Umbilical cord (tissue), 2 donors: ENCODE measurements around the gene MPDU1. TPM values are rescaled to one million over a fixed set of nuclear protein-coding genes. Genes with fewer than 3 reads are reported as not detected.
A peak's percentile ranks its signal among the peaks of the same experiment; 100 is the strongest.

Experiments used
- DNase-seq: peaks from one replicate; pipeline ENCODE4 v3.0.0-alpha.2; 2015; ENCODE audit warnings: low spot score
- total RNA-seq: library from RNA; depleted of rRNA; stranded (reverse); fragments of >200 nt; gene quantifications from one replicate; pipeline ENCODE4 v1.2.3, GENCODE V29; 2014; ENCODE audit warnings: low replicate concordance; ENCODE audit not compliant: insufficient read depth

The MPDU1 gene
- total RNA-seq, 1 donor from 2014 or later: 38.0 TPM

- DNase-seq: peak; percentile 60
Observed at GRCh38 chr17:7560172-7561027, 23.3 kb upstream of the MPDU1 start.

- peak; percentile 88 for DNase-seq
Observed at GRCh38 chr17:7561028-7561575, 22.6 kb upstream of the MPDU1 start.

GRCh38 chr17:7561589-7562207 is 22.0 kb upstream of the MPDU1 start, which contains the start of gene SENP3:
Gene SENP3 (plus strand): TSS chr17:7561919. CDS start chr17:7563077, 1,158 bp downstream.
- DNase-seq: peak; percentile 93

GRCh38 chr17:7562208-7562605 is 21.4 kb upstream of the MPDU1 start:
- DNase-seq: no peak

GRCh38 chr17:7563115-7563869 is 20.4 kb upstream of the MPDU1 start:
- no peak for DNase-seq

GRCh38 chr17:7569571-7569970 is 14.1 kb upstream of the MPDU1 start:
- DNase-seq: no peak

GRCh38 chr17:7570351-7570750 is 13.3 kb upstream of the MPDU1 start:
- no peak for DNase-seq

GRCh38 chr17:7572338-7572587 is 11.4 kb upstream of the MPDU1 start:
- DNase-seq: no peak

- DNase-seq: peak; percentile 100
Observed at GRCh38 chr17:7572588-7573323, 10.9 kb upstream of the MPDU1 start.

- DNase-seq: peak; percentile 95
Observed at GRCh38 chr17:7573324-7574080, 10.2 kb upstream of the MPDU1 start.

- DNase-seq: no peak
Observed at GRCh38 chr17:7574176-7574953, 9.3 kb upstream of the MPDU1 start.

- DNase-seq: no peak
Observed at GRCh38 chr17:7575481-7575883, 8.2 kb upstream of the MPDU1 start.

GRCh38 chr17:7575959-7576358 is 7.7 kb upstream of the MPDU1 start:
- DNase-seq: no peak

- DNase-seq: no peak
Observed at GRCh38 chr17:7576432-7576937, 7.2 kb upstream of the MPDU1 start.

- DNase-seq: no peak
Observed at GRCh38 chr17:7577327-7578199, 6.1 kb upstream of the MPDU1 start.

- peak; percentile 84 for DNase-seq
Observed at GRCh38 chr17:7579001-7579833, 4.4 kb upstream of the MPDU1 start, which contains the start of gene CD68. Gene CD68 (plus strand): TSS chr17:7579638. CDS start chr17:7579678, 40 bp downstream.

- DNase-seq: no peak
Observed at GRCh38 chr17:7579834-7580603, 3.6 kb upstream of the MPDU1 start.
